NCI-H524 treated with DMSO at 0.1 percent for 48 hours (cell line): ENCODE measurements around the gene PHLPP2.

ENCODE experiments used
- DNase-seq: peaks from one replicate; lab custom pipeline; 2025; lab: John Stamatoyannopoulos, UW

Gene PHLPP2

DNA sequence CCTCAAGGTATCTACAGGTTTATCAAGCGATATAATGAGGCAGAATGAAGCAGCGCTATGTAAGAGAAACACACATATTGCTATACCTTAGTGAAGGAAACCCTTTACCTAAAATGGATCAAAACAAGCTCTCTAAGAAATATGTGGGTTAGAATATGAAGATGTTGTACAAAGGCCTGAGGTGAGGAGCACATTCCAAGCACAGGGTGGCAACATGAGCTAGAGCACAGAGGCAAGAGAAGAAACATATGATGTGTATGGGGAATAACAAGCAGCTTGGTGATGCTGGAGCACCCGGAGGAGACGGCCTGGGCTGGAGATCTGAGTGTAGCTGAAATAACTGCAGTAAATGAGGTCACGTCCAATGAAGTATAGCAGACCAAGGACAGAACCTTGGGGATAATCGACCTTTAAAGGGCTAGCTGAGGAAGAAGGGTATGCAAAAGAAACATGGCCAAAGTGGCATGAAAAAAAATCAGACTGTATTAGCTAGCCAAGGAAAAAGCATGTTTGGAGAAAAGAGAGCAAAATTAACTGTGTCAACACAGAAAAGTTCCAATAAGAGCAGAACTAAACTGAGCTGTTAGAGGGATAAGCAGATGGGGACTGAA is 54.5 kb downstream of the PHLPP2 start:
- DNase-seq: no peak

DNA sequence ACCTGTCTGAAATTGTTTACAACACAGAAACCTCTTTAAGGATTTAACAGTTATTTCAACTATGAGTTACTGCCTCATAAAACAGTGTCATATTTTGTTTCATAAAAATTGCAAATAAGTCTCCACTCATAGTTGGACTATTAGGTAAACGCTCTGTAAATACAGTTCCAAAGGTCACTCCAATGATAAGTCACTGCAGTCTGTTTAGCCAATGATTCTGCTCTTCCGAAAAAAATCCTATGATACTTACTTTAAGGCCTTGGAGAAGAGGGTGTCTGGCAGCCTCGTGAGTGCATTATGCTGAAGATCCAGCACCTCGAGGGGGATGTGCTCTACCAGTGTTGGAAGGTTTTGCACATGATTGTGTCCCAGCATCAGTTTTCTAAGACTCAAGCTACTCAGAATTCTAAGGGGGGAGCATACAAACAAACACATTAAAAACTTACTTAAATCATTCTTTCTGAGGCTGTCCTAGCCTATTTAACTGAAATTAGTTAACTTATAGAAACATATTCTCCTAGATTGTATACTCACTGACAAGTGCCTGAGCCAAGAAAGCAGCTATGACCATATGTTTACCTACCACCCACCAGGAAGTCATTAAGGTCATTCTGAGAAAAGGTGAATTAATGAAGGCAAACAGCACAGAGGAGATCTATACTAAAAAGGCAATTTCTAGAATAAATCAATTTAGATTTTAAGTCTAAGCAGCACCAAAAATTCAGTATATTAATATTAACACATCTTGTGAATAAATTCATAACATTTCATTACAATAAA is 57.4 kb downstream of the PHLPP2 start:
- DNase-seq: no peak

DNA sequence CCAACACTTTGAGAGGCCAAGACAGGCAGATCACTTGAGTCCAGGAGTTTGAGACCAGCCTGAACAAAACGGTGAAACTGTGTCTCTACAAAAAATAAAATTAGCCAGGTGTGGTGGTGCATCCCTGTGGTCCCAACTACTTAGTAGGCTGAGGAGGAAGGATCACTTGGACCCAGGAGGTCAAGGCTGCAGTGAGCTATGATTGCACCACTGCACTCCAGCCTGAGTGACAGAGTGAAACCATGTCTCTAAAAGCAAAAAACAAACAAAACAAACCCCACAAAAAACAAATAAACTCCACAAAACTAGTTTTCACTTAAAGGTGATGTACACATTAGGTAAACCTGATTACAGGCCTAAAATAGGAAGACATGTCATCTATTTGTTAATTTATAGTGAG is 58.2 kb downstream of the PHLPP2 start:
- DNase-seq: no peak

DNA sequence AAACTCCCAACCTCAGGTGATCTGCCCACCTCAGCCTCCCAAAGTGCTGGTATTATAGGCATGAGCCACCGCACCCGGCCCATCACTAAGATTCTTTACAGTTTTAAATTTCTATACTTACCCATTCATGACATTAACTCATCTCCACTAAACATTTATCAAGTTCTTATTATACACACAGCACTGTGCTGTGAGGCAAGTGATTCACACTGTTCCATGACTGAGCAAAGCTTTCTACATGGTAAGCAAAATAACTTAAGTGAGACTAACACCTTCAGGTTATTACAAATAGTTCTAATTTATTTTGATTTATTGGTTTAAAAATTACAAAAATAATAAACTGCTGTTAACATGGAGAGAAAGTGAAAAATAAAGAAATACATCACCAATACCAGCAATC is 65.0 kb downstream of the PHLPP2 start:
- no peak for DNase-seq

DNA sequence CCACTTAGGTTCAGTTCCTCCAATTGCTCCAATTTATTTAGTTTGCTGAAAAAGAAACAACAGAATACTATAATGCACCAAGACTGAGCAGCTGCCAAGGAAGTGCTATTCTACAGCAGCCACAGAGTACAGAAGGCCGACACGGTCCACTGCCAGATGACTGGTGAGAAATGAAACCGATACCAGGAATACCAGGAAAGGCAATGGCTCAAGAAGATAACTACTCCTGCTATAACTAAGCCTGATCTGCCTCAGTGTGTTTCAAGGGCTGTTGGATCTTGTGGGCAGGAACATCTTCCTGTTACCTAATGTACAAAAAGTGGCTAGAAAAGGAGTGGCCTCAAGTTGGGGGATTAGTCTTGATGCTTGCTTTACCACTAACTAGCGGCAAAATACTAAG is 65.7 kb downstream of the PHLPP2 start:
- DNase-seq: no peak

DNA sequence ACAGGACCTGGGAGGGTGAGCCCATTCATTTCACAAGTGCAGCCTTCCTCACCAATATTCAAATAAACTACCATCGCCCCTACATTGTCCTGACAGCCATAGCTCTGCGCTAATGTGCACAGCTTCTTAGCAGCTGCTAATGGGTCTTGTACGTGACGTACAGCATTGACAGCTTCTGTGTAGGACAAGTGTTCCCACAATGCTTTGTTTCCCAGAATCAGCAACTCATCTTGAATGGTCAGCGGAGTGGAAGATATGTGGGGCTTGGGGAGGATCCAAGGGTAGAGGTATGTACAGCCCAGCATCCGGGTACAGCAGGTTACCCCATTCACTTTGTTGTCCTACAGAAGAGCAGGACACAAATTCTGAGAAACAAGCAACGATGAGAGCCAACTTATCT is 74.8 kb downstream of the PHLPP2 start:
- DNase-seq: no peak

DNA sequence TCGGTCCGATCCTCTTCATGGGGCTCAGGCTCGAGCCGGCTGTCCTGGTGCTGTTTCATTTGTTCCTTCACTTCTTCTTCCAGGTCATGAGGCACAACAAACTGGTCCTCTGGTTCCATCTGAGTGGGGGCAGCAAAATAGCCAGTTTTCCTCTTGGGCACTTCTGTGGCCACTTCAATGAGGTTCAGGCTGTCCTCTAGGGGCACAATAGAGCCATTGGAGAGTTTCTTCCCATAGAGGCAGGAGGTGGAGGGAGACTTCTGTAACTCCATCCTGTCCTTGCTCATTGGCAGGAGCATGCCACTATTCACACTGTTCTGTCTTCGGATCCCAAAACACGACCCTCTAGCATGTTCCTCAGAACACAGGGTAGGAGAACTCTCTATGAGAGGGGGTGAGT is 75.6 kb downstream of the PHLPP2 start:
- DNase-seq: no peak

DNA sequence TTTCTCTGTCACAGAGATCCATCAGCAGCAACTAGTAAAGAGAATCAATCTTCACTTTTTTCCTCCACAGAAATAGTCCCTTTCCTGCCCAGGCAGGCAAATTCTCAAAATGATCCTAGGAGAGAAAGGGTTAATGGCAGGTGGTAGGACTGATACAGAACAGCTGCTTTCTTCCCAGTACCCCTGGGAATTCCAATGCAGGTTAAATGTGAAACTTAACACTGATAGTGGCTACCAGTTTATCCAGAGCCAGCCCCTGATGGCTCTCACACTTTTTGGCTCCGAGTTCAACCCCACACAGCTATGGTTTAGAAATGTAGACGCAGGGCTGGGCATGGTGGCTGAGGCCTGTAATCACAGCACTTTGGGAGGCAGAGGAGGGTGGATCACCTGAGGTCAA is 76.3 kb downstream of the PHLPP2 start:
- no peak for DNase-seq

DNA sequence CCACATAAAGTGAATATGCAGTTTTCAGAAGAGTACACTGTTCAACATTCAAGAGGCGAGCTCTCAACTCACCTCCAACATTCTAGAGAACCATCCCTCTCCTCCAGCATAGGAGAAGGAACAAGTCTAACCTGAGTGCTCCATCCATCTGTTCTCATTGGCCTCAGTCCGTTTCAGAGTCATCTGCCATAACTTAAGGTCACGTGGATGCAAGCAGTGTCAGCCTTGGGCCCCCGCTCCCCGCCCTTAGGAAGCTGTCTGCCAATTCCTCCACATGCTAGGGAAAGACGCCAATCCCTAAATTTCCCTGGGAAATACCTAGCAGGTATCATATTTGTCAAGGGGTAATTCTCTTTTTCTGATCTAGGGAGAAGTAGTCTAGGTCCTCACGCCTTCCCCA is 77.1 kb downstream of the PHLPP2 start:
- DNase-seq: no peak

DNA sequence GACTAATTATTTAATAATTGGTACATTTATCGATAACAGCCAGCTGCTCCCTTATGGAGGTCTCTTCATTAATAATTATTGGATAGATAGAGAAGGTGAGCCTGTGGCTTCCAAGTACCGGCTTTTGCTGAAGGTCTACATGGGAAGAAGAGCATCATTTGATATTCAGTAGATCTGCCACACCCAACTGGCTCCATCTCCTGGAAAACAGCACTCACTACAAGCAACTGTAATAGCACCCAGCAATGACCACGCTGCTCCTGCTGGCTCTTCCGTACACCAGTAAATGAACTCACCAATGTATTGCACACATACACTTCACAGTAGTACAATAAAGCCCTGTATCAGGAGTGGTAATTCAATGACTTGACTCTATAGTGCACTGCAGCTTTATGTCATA is 79.1 kb downstream of the PHLPP2 start:
- DNase-seq: no peak

DNA sequence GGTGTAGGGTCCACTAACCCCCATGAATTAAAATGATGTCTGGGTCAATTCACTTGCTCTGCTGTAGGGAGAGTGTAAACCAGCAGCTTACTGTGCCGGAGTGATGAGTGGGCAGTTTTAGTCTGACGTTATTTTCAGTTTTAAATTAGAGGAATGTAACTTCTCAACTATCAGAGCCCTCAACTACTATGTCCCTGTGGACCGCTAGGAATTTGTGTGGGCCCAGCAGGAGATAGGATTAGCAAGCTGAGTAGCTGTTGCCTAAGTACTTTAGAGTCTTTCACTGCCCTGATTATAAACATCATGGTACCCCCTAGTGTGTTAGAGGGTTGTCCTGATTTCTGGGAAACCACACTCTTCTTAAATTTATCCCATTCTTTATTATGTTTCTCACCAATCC is 87.1 kb downstream of the PHLPP2 start:
- DNase-seq: no peak

DNA sequence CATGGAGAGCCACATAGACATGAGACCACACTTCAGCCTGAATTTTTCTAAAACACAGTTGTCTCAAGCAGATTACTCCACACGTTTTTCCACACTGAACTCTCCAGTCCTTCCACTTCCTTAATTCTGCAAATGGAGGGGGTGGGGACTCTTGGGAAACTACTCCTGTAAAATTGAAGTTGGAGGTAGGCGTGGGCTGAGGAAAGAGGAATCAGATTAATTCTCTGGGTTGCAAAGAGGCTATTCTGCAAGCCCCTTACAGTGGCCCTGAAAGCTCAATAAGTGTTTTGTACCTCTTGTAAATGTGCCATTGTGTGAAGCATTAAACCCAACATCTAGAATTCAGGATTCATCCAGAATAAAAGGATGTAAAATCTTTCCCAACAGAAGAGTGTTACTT is 88.9 kb downstream of the PHLPP2 start:
- DNase-seq: no peak

DNA sequence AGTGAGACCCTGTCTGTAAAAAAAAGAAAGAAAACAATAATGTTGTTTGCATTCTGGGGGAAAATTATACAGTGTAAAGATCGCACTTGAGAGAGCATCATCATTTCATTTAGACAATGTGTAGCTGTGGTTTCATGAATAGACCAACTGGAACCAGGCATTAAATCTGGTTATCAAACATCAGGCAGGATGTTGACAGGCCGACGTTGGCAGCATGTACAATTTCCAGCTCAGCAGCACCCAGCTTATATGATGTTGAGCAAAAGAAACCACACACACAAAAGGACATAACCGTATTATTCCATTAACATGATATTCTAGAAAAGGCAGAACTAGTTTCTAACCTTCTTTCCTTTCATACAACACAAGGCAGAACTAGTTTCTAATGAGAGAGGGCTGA is 92.7 kb downstream of the PHLPP2 start:
- no peak for DNase-seq

DNA sequence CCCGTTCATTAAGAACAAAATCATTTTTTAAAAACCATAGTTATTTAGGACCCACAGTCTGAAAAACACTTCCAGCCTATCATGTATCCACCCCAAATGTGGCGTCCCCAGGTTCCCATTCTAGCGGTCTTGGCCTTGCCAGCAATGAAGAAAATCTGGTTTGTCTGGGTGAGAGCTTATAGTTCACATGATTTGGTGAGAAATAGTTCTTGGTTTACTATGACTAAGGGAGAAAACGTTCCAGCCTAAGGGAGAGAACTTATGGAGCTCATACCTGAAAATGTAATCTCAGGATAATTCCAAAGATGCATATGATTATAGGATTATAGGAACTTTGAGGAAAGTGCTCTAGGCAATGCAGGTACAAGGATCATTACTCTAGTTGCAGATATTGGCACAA is 93.7 kb downstream of the PHLPP2 start:
- no peak for DNase-seq

DNA sequence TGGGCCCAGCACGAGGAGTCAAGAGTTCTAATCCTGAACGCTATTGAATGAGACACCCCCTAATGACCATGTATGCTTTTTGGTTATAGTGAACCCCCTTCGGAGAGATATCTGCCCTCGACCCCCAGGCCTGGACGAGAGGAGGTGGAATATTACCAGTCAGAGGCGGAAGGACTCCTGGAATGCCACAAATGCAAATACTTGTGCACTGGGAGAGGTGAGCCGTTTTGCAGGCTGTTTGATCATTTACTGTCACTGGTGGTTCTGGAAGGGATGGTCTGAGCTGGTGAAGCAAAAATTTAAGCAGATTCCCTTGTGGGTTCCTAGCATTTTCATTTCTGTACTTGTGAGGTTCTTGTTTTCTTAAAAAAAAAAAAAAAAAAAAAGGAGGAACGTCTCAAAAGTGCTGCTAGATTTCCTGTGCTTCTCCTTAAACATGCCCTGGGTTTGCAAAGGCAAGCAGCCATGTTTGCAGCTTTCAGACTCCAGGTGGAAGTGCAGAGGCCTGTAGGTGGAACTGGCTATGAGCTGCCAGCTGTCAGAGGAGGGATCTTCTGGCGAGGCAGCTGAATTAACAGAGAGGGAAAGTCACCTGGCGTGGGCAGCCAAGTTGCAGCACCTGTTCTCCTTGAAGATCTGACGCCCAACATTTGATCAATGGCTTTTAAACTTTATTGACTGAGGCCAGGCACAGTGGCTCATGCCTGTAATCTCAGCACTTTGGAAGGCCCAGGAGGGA is 95.1 kb downstream of the PHLPP2 start:
- DNase-seq: no peak

DNA sequence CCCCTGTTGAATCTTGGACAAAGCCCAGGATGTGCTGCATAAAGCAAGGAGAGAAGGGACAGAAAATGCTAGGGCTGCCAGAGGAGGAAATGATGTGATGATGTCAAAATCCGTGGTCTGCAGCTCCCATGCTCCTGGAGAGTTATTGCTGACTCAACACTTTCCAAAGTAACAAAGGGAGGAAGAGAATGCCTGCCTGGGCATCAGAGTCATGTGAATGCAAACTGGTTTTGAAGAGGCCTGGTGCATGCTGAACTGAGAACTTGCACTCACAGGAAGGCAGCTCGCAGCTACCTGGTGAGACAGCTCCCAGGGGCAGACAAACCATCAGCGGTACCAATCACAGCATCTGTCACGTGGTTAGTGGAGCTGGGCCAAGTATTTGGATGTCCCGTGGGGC is 95.7 kb downstream of the PHLPP2 start:
- DNase-seq: no peak

DNA sequence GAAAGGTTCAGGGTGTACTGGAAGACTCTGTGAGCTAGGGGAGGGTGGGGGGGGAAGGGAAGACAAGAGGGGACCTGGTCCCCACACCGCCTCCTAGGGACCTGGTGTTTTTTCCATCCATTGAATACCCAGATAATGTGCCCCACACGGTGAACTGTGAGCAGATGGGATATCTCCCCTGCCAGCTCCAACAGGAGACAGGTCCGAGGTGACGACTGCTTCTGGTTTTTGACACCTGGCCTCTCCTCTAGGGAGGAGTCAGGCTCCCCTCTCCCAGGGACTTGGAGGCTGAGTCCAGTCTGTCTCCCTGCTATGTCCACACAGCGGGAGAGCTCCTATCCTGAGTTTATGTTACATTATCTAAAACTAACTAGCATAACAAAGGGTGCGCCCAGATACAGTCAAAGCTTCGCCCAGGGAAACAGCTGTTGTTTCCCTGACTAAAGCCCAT is 96.7 kb downstream of the PHLPP2 start:
- no peak for DNase-seq

DNA sequence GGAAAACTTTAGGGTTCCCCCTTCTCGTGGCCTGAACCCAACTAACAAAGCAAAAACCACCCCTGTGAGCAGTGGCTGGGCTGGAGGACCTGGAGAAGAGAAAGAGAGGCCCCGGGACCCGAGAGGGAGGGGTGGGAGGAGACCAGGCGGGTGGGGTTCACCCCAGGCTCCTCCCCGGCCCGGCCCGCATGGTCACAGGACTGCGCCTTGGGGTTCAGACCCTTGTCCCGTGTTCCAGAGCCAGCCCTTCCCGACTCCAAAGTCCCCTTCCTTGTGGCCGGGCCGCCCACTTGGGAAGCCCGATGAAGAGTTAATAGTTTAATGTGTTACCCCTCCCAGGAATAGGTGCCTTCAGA is 97.7 kb downstream of the PHLPP2 start:
- no peak for DNase-seq

DNA sequence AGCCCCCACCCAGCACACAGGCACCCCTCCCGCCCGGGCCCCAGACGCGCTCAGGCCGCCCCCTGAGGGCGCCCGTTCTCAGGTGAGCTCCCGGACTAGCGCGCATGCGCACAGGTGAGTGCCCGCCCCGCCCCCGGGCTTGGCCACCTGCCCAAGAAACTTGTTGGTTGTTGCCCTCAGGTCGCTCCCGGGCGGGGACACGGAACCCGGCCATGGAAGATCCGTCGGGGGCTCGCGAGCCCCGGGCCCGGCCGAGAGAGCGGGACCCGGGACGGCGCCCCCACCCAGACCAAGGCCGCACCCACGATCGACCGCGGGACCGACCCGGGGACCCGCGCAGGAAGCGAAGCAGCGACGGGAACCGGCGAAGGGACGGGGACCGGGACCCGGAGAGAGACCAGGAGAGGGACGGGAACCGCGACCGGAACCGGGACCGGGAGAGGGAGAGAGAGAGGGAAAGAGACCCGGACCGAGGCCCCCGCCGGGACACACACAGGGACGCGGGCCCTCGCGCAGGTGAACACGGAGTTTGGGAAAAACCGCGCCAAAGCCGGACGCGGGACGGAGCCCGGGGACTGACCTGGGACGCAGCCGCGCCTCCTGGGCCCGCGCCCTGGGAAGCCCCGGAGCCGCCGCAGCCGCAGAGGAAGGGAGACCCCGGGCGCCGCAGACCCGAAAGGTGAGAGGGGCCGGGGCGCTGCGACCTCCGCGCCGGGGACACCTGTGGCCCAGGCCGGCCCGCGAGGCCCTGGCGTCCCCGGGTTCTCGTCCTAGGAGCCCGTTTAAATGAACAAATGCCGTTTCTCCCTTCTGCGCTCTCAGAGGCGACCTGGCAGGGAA is 98.3 kb downstream of the PHLPP2 start, which contains the start of gene MARVELD3:
MARVELD3 (plus strand) TSS at position 167 of the 840 bp plus-strand sequence; CDS start at position 213, 46 bp downstream.
- no peak for DNase-seq

DNA sequence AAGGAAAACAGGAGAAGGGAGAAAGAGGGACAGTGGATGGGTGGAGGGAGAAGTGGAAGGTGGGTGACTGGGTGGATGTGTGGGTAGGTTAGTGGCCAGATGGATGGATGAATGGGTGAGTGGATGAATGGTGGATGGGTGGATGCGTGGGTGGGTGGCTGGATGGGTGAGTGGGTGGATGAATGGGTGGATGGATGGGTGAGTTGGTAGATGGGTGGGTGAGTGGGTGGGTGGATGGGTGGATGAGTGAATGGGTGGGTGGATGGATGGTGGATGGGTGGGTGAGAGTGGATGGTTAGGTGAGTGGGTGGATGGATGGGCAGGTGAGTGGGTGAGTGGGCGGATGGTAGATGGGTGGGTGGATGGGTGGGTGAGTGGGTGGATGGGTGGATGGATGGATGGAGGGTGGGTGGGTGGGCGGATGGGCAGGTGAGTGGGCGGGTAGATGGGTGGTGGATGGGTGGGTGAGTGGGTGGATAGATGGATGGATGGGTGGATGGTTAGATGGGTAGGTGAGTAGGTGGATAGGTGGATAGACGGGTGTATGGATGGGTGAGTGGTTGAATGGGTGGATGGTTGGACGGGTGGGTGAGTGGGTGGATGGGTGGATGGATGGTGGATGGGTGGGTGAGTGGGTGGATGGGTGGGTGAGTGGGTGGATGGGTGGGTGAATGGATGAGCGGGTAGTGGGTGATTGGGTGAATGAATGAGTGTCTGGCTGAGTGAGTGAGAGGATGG is 99.2 kb downstream of the PHLPP2 start:
- DNase-seq: no peak

DNA sequence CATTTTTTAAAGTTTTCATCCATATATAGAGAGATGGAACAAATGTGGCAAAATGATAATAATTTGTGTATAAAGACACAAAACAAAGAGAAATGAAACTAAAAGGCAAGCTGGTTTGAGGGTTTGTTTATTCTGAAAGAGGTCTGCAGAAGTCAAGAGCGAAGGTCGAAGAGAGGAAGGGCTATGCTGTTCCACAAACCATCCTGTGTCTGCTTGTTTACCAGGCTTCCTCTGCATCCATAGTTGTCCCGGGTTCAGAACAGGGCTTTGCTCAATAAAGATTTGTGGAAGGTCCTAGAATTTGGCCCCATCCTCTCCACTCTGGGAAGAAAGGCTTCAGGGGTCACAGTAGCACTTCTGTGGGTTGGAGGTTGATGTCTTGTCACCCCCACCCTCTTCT is 100.9 kb downstream of the PHLPP2 start:
- no peak for DNase-seq

DNA sequence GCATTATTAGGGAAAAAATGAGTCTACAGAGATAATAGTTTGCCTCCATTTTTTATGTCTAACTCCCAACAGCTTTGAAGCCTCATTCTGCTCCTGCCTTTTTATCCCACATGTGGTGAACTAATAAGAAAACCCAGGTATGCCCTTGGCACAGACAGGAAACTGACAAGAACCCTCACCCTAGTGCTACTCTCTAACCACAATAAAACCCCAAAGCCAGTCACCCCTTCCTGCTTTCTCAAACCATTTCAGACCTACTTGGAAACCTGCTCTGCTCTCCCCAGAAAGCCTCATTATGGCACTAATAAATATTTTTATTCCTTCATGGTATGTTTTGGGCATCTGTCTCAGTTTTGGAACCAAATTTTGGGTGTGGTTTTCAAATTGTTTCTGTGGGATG is 102.4 kb downstream of the PHLPP2 start:
- DNase-seq: no peak
